Caki2 (cell line): ENCODE data around the gene THAP11. TPM values are rescaled to one million over a fixed set of nuclear protein-coding genes. Genes with fewer than 3 reads are reported as not detected.

Experiments used
- total RNA-seq: library from RNA; depleted of rRNA; stranded (reverse); fragments of >200 nt; shearing (Covaris generic); gene quantifications from 2 replicates; pipeline ENCODE4 v1.2.3, GENCODE V29; 2014; ENCODE audit warnings: low replicate concordance; rRNA removed

THAP11 gene
- total RNA-seq, 1 experiment from 2014 or later, result 56.6 TPM

Other genes with a start within 250 kb of the THAP11 start
- 1.1 TPM in 1 of 2 replicates, not detected in the other for gene CARMIL2, start 197.2 kb upstream of the THAP11 start, total RNA-seq
- 20.7 and 33.9 TPM in 2 replicates for gene ACD, start 182.1 kb upstream of the THAP11 start, total RNA-seq
- gene PARD6A, start 181.4 kb upstream of the THAP11 start, total RNA-seq, result 5.3 and 7.2 TPM in 2 replicates
- gene ENKD1, start 175.6 kb upstream of the THAP11 start, total RNA-seq, result 0.47 TPM in 1 of 2 replicates, not detected in the other
- gene C16orf86, start 175.5 kb upstream of the THAP11 start, total RNA-seq, result not detected in 2 replicates
- gene GFOD2, start 123.0 kb upstream of the THAP11 start, total RNA-seq, result 13.5 and 15.7 TPM in 2 replicates
- 2.9 and 3.7 TPM in 2 replicates for gene RANBP10, start 35.8 kb upstream of the THAP11 start, total RNA-seq
- 0.20 and 0.38 TPM in 2 replicates for gene TSNAXIP1, start 35.4 kb upstream of the THAP11 start, total RNA-seq
- gene NUTF2, start 4.6 kb downstream of the THAP11 start, total RNA-seq, result 240 and 242 TPM in 2 replicates
- 14.4 and 24.4 TPM in 2 replicates for gene CENPT, start 5.4 kb downstream of the THAP11 start, total RNA-seq
- 43.7 and 46.6 TPM in 2 replicates for gene EDC4, start 30.7 kb downstream of the THAP11 start, total RNA-seq
- gene NRN1L, start 42.6 kb downstream of the THAP11 start, total RNA-seq, result 0.84 and 23.3 TPM in 2 replicates
- gene PSKH1, start 50.9 kb downstream of the THAP11 start, total RNA-seq, result 18.0 and 25.9 TPM in 2 replicates
- 1.1 TPM in 1 of 2 replicates, not detected in the other for gene CTRL, start 89.5 kb downstream of the THAP11 start, total RNA-seq
- gene PSMB10, start 94.5 kb downstream of the THAP11 start, total RNA-seq, result 28.8 and 62.9 TPM in 2 replicates
- 1.7 and 4.6 TPM in 2 replicates for gene LCAT, start 101.8 kb downstream of the THAP11 start, total RNA-seq
- gene SLC12A4, start 126.3 kb downstream of the THAP11 start, total RNA-seq, result 19.8 and 49.8 TPM in 2 replicates
- not detected in 2 replicates for gene DPEP3, start 138.2 kb downstream of the THAP11 start, total RNA-seq
- not detected in 2 replicates for gene DPEP2, start 157.2 kb downstream of the THAP11 start, total RNA-seq
- not detected in 2 replicates for gene DPEP2NB, start 173.6 kb downstream of the THAP11 start, total RNA-seq
- gene DDX28, start 180.9 kb downstream of the THAP11 start, total RNA-seq, result 21.6 and 28.9 TPM in 2 replicates
- gene DUS2, start 181.0 kb downstream of the THAP11 start, total RNA-seq, result 17.5 and 29.2 TPM in 2 replicates
- gene NFATC3, start 243.1 kb downstream of the THAP11 start, total RNA-seq, result 15.9 and 20.6 TPM in 2 replicates